A673 (cell line): ENCODE measurements around the gene NEGR1.

ENCODE experiments used
- CTCF ChIP-seq: fragments of 300-800, 200-600 bp; sonication (generic); conservative IDR thresholded peaks from 2 replicates; pipeline ENCODE4 v1.5.1; 2017; ENCODE audit warnings: low read depth, mild to moderate bottlenecking, antibody characterized with exemption, low read length, moderate library complexity, mixed read lengths
- EZH2 ChIP-seq: fragments of 200-600 bp; sonication (generic); IDR thresholded peaks from 2 replicates; pipeline ENCODE4 v1.6.1; 2017; ENCODE audit warnings: borderline replicate concordance, low read depth, mild to moderate bottlenecking, mixed read lengths, antibody characterized with exemption, low read length; ENCODE audit not compliant: poor library complexity, severe bottlenecking

DNA sequence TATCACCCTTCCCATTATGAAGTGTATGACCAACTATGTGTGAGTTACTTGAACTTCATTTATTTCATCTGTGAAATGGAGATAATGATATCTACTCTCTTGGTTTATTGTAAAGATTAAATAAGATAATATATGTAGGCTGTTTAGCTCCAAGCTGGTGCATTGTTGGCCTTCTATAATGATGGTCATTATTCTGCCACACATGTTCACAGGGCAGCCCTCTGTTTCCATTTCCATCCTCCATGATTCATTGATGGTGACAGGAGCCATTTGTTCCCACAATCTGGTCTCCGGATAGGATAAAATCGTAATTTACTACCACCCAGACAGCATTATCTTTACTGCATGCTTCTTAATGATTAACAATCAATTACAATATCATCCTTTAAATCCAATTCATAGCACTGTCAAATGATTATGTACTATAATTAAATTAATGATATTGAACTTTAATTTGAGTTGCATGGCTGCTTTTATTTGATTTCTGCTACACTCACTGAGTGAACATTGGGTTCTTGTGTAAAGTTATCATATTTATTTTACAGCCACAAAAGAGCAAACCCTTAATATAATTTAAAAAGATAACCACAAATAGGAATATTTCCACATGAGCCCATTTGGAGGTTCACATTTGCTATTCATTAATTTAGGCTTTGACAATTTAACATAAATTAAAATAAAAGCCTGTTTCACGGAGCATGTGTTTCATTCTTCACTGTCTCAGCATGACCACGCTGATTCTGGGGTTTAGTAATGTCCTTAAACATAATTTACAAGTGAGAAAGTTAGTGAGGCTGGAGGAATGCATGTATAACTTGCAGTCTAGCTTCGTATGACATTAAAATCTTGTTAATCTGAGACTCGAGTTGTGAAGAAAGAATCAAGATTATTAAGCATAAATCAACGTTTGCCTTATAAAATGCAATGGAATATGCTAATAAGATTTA is 605.1 kb downstream of the NEGR1 start:
- TF ChIP-seq CTCF (no peak), EZH2 (no peak)
